NCI-H2196 (cell line): ENCODE measurements around the gene RHOT2.

Experiments used
- DNase-seq: peaks from one replicate; lab custom pipeline; 2025; ENCODE audit not compliant: unreplicated experiment; lab: John Stamatoyannopoulos, UW

The RHOT2 gene

DNA sequence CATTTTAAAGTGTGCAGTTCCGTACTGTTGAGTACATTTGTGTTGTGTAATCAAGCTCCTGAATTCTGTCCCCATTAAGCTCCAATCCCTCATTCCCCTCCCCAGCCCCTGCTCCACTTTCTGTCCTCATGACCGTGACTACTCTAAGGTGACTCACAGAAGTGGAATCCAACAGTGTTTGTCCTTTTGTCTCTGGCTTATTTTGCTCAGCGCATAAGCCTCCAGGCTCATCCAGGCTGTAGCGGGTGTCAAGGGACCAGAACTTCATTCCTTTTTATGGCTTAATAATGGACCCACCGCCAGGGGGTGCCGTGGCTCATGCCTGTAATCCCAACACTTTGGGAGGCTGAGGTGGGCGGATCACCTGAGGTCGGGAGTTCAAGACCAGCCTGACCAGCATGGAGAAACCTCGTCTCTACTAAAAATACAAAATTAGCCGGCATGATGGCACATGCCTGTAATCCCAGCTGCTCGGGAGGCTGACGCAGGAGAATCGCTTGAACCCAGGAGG, 44.9 kb downstream of the RHOT2 start:
- peak; percentile 62 for DNase-seq

DNA sequence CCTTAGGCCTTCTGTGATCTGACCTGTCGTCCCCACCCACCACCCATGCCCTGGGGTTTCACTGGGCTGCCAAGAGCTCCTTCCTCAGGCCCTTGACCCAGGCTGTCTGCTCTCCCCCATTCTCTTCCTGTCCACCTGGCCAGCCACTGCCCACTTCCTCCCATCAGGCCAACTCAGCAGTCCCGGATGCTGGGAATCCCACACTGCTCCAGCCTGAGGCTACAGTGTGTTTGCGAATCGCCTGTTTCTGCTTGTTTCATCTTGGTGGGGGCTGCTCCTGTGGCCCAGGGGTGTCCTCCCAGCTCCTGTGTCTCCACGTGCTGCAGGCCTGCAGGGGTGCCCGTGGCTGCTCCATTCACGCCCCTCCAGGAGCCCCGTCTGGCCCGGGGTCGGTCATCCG, 46.1 kb downstream of the RHOT2 start:
- no peak for DNase-seq

DNA sequence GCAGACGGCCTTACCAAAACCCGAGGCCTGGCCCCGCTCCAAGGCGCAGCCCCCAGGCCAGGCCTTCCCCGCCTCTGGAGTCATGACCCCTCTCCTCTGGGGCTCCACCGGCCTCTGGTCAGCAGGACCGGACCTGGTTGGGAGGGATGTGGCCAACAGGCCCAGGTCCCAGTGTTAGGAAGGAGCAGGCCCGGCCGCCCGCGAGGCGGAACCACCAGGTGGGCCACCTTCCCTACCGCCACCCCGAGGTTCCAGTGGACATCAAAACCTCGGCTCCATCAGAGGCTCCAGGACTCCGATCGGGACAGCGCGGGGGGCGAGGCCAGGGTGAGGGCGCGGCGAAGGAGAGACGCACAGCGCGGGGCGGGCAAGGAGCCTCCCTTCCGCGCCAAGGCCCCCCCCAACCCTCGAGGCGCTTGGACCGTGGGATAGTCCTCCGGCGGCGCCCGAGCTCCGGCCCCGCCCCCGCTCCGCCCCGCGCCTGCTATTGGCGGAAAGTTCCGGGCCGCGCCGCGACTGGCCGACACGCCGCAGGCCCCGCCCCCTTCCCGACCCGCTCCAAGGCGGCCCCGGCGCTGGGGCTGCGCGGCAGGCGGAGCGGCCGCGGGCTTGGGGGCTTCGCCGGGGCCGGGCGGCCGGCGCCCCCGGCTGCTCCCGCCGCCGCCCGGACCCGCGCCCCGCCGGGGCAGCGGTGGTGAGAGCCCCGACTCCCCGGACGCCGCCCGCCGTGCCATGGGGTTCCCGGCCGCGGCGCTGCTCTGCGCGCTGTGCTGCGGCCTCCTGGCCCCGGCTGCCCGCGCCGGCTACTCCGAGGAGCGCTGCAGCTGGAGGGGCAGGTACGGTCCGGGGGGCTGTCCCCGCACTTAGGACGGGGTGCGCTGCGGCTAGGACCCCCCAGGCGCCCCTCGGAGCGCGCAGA, 46.9 kb downstream of the RHOT2 start, which contains the start of gene METRN:
METRN (plus strand) TSS at position 561 of the 919 bp plus-strand sequence; CDS start at position 733, 172 bp downstream.
- DNase-seq = peak; percentile 94

DNA sequence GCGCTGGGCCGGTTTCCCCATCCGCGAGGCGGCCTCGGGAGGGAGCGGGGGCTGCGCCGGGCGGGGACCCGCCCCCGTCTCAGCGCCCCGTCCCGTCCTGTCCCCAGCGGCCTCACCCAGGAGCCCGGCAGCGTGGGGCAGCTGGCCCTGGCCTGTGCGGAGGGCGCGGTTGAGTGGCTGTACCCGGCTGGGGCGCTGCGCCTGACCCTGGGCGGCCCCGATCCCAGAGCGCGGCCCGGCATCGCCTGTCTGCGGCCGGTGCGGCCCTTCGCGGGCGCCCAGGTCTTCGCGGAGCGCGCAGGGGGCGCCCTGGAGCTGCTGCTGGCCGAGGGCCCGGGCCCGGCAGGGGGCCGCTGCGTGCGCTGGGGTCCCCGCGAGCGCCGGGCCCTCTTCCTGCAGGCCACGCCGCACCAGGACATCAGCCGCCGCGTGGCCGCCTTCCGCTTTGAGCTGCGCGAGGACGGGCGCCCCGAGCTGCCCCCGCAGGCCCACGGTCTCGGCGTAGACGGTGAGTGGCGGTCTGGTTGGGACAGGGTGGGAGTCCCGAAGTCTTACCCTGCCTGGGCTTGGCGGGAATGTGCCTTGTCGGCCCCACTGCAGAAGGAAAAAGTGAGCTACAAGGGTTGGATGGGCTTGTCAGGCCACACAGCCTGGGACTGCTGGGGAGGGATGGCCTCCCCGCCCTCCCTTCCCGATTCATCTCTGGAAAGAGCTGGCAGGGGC, 47.7 kb downstream of the RHOT2 start:
- peak; percentile 38 for DNase-seq

DNA sequence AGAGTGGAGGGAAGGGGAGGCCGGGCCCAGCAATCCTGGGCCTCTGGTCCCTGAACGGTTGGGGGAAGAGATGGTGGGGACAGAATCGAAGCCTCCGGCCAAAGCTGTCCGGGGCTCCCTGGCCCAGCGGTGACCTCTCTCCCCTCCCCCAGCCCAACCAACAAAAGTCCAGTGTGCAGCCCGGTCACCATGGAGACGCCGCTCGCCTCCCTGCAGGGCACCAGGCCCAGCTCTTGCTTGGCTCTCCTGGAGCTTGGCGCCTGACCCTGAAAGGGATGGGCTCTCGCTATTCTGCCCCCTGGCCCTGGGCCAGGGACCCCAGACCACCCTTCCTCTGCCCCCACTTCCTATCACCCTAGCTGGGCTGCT, 48.3 kb downstream of the RHOT2 start:
- peak; percentile 82 for DNase-seq

DNA sequence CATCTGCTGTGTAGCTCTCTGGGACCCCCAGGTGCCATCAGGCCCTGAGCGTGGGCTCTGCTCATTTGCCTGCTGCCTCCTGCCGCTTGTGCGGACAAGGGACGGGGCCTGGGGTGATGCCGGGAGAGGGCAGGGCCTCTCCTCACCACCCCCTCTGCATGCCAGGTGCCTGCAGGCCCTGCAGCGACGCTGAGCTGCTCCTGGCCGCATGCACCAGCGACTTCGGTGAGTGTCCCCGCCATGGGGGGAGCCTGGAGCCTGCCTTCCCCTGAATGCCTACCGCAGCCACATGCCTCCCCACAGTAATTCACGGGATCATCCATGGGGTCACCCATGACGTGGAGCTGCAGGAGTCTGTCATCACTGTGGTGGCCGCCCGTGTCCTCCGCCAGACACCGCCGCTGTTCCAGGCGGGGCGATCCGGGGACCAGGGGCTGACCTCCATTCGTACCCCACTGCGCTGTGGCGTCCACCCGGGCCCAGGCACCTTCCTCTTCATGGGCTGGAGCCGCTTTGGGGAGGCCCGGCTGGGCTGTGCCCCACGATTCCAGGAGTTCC, 48.9 kb downstream of the RHOT2 start:
- DNase-seq = no peak

DNA sequence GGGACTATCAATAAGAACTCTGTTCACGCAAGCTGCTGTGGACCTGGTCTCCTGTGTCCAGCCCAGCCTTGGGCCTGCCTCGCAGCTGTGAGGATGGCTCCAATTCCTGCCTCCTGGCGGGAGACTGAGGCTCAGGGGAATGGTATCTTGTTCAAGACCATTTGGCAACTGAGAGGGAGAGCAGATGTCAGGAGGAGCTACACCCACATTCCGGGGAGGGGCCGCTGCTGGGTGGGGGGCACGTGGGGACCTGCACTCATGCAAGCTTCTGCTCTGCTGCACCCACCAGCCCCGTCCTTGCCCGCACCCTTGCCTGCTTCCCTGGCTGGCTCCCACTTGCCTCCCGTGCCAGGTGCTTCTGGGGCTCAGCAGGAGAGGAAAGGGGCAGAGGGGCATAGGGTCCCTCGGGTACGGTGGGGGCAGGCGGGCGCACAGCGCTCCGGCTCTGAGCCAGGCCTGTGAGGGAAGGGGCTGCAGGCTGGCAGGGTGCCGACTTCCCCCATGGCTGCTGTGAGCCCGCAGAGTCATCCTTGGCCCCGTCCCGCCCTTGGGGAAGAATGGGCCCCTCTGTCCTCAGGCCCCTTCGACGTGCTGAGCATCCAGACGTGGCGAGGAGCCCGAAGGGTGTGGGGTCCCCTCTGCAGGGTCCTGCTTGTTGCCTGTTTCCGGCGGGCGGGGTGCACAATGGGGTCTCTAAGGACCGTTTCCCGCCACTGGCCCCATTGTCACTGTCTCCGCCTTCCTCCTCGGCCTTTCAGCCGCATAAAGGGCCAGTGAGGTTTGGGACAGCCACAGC, 49.7 kb downstream of the RHOT2 start:
- no peak for DNase-seq

DNA sequence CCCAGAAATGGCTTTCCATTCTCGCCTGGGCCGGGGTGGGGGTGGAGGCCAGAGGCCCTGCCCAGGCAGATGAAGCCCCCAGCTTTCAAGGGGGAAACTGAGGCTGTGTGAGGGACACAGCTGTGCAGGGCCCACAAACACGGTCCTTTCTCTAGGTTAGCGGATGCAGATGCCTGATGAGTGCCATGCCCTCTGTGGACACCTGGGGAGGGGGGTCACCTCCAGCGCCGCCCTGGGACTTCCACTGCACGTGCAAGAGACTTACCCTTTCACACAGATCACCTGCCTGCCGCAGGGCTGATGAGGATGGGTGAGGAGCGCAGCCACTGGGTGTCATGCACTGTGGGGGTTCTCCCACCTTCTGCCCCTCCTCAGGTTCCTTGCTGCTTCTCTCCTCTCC, 50.5 kb downstream of the RHOT2 start:
- DNase-seq = no peak

DNA sequence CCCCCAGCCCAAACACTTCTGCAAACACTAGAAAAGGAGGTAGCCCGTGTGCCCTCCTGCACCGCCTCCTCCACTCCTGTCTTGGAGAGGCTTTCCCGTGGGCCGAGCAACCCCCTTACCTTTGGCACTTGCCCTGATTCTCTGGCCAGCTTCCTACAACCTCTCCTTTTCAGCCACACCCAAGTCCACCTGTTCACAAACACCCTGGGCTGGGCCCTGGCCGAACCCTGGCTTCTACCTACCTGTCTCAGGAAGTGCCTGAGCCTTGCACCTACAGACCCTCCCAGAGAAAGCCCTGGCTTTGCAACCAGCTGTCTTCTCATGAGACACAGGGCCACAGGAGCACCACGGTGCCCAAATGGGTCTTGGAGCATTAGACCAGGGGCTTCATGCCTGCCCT, 51.0 kb downstream of the RHOT2 start:
- no peak for DNase-seq

DNA sequence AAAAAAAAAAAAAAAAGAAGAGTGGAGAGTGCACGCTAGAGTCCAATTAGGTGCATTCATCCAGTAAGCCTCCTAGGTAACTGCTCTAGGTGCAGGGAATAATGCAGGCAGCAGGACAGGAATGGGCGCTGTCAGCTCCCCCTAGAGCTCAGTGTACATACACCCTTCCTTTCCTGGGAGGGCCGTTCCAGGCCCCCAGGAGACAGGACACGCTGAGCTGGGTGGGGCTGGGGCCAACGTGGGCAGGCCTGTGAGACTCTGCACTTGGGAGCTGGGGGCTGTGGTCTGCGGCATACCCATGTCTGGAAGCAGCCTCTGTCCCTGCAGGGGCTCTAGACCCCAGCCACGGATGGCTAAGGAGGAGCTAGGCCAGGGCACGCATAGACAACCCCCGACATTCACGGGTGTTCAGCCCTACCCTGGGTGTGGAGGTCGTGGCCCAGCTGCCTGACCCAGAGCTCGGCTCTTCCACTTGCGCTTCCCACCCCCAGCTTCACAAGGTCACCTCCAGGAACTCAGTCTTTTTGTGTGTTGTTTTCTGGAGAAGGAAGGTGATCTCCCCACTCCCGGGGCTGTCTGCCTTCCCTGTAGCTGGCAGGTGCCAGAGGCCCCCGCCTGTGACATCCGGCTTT, 52.0 kb downstream of the RHOT2 start:
- peak; percentile 33 for DNase-seq

DNA sequence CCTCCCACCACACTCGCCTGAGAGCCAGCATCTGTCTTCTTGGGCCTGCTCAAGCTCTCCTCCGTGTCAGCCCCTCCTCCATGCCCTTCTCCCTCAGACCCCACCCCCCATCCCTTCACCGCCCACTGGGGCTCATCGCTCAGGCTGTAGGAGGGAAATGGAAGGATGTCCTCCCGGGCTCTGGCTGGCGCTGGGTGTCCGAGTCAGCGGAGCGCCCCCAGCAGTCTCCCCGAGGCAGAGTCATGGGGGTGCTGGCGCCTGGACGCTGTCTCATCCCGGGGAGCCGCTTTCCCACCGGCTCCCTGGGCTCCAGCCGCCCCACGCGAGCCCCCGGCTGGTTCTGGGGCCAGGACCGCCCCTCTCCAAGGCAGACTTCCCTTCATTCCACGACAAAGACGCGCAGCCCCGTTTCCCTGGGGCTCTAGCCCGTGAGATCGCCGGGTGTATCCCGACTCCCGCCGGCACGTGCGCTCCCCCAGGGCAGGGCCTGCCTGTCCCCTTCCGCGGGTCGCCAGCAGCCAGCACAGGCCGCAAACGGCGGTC, 52.6 kb downstream of the RHOT2 start:
- peak; percentile 75 for DNase-seq

DNA sequence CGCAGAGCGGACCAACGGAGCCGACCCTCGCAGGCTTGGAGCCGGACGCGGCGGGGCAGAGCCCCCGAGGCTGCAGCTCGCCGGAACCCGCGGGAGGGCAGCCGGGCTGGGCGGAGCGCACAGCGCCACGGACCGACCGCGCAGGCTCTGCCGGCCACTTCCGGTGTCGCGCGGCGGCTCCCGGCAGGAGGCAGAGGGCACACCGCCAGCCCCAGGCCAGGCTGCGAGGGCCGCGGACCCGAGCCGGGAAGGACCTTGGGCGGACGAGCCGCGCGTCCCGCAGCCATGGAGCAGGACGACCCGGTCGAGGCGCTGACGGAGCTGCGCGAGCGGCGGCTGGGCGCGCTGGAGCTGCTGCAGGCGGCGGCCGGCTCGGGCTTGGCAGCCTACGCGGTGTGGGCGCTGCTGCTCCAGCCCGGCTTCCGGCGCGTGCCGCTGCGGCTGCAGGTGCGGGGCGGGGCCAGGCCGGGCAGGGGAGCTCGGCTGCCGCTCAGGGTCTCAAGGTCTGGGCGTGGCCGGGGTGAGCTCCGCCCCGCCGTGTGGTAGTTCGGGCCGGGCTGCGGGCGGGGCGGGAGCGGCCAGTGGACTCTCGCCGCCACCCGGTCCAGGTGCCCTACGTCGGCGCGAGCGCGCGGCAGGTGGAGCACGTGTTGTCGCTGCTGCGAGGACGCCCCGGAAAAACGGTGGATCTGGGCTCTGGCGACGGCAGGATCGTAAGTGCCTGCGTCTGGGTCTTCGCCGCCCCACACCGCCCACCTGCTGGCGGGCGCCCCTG, 53.2 kb downstream of the RHOT2 start, which contains the start of gene ANTKMT:
ANTKMT (plus strand) TSS at position 157 of the 775 bp plus-strand sequence; CDS start at position 286, 129 bp downstream.
- peak; percentile 97 for DNase-seq

DNA sequence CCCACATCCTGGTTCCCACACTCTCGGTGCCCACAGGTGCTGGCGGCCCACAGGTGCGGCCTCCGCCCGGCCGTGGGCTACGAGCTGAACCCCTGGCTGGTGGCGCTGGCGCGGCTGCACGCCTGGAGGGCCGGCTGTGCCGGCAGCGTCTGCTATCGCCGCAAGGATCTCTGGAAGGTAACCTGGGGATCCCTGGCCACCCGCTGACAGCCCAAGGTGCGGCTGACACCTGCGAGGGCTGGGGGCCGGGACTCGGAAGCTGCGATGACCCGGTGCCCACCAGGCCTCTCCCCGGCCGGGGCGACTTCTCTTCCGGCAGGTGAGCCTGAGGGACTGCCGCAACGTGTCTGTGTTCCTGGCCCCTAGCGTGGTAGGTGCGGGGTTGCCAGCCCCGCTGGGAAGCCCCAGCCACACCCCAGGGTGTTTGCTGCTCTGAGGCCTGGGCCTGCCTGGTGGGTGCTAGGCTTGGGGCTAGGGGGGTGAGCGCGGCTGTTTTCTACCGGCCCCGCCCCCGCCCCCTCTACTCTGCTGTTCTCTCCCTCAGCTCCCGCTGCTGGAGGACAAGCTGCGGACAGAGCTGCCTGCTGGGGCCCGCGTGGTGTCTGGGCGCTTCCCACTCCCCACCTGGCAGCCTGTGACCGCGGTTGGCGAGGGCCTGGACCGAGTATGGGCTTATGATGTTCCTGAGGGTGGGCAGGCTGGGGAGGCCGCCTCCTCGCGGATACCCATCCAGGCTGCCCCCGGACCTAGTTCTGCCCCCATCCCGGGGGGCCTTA, 54.0 kb downstream of the RHOT2 start:
- DNase-seq = no peak

DNA sequence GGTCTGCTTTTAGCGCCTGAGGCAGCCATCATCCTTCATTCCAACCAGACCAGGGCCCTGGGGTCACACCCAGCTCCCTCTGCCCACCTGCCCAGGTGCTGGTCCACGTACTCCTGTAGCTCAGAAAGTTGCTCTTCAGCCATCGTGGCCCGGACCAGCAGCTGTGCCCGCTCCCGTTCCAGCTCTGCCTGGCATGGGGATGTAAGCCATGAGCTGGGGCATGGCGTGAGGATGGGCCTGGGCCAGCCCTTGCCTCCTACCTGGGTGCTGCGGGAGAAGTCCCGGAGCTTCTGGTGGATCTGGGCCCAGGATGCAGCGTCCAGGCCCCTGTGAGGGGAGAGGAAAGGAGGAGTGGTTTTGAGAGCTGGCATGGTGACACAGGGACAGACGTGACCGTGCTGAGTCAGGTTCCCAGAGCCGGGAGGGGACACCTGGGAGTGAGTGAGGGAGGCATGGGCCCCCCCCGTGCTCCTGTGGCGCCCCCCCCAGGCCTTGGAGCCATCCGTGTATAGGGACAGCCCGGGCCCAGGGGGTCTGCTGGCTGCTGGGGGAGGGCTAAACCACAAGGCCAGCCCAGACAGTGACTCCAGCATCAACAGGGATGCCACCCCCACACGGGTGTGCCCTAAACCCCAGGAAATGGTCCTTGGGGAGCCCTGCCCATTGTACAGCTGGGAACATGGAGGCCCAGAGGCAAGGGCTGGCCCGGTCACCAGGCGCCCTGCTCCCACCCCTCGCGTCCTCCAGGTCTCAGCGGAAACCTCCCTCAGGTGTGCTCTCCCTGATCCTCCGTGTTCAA, 55.1 kb downstream of the RHOT2 start:
- no peak for DNase-seq

DNA sequence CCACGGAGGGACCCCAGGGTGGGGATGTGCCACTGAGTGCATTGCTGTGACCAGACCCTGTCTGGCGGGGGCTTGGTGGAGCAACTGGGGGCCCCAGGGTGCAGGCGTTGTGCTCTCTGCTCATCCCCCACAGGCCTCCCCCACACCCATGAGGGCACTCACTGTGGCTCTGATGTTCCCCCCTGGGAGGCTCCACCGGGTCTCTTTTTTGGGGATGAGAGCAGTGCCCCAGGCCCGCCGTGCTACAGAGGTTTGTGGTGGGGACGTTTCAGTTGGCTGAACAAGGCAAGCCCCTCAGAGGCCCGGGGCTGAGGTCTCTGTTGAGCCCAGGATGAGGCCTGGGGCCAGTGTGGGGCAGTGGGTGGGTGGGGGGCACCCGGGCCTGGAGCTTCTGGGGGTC, 55.8 kb downstream of the RHOT2 start:
- DNase-seq = no peak
